GM19455 (cell line): Measurements from ENCODE around the gene PPP3CA.
A peak's percentile ranks its signal among the peaks of the same experiment; 100 is the strongest.

Experiments
- ATAC-seq: cut with Tn5 transposase; IDR thresholded peaks from one replicate; pipeline ENCODE4 v1.9.1; 2021; ENCODE audit not compliant: unreplicated experiment

The PPP3CA gene

GRCh38 chr4:101289306-101289705, 58.0 kb downstream of the PPP3CA start:
- no peak for ATAC-seq

- ATAC-seq: no peak
These were observed 58.8 kb downstream of the PPP3CA start for GRCh38 chr4:101288365-101289145.

GRCh38 chr4:101287324-101287723, 60.0 kb downstream of the PPP3CA start:
- no peak for ATAC-seq

GRCh38 chr4:101286663-101287062, 60.7 kb downstream of the PPP3CA start:
- no peak for ATAC-seq

- ATAC-seq: no peak
These were observed 61.3 kb downstream of the PPP3CA start for GRCh38 chr4:101285985-101286384.

DNA sequence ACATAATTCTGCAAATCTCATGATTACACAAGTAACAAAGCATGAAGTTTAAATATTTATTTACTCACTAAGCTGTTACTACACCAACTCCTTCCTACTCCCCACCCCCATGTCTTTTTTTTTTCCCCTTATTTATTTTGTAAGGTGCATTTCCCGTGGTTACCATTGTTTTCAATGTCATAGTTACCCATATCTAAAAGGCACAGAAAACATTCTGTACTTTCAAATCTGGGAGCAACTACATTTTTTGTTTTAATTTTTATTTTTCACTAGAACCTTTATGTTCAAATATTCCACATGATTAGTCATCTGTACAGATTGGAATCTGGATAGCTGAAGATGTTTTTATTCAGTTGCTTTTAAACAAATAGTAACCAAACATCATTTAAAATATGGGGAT, 62.8 kb downstream of the PPP3CA start:
- no peak for ATAC-seq

- no peak for ATAC-seq
These were observed 63.9 kb downstream of the PPP3CA start for GRCh38 chr4:101283434-101283833.

- no peak for ATAC-seq
These were observed 65.1 kb downstream of the PPP3CA start for GRCh38 chr4:101282076-101282844.

DNA sequence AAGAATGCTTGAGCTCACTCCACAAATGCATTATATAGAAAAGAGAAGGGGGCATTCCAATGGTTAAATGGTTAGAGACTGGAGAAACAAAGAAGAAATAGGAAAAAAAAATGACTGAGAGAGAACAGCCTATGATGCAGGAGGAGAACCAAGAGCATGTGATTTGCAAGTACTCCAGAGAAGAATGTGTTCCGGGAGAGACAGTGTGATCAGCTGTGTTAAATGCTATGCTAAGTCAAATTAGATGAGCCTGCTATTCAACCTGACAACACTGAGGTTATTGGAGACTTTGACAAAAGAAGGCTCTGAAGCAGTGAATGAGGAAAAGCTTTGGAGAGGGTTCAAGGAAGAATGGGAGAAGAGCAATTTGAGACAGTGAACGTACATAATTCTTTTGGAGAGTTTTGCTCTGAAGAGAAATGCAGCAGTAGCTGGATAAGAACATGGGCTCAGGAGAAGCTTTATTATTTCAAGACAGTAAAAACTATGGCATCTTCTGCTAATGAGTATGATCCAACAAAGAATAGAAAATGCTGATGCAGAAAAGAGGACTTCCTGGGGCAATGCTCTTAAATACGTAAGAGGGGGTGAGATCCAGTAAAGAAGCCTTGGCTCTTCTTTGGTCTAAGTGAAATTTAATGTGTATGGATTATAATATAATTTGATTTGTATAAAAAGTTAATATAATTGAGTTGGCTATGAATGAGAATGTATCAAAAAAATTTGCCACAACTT, 66.3 kb downstream of the PPP3CA start:
- no peak for ATAC-seq

DNA sequence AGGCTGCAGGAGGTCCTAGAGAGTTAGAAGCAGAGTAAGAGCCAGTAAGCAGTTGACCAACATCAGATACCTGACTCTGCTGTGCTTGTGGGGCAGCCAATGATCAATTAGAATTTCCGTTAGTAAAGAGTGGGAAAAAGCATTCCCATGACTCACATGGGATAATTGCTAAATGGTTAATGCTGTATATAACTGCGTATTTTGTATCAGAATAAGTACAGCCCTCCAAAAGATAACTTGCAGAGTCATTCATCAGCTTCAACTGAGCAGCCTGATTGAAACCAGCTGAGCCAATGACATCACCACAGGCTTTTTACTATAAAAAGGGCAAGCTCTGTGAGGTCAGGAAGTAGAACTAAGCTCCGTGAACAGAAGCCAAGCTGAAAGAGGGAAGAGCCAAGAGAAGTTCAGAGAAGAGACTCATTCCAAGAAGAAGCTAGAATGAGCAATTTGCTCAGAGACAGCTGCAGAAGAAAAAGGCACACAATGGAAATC, 67.9 kb downstream of the PPP3CA start:
- peak; percentile 72 for ATAC-seq

DNA sequence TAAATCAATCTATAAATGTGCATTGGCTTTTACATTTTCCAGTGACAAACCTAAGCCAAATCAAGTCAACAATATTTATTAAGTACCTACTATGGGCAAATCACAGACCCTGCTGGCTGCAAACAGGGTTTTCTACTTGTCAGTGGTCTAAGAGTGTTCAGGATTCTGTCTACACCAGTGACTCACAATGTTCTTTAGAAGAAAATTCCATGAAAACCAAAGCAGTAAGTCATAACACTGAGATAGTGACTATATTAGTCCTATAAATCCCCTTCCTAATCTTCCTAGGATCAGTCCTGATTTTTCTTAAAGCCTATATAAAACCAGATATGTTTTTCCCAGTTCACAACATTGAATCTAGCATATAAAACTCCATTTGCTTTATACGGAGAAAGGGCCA, 69.7 kb downstream of the PPP3CA start:
- ATAC-seq: no peak

GRCh38 chr4:101276661-101277060, 70.7 kb downstream of the PPP3CA start:
- ATAC-seq: no peak

GRCh38 chr4:101274888-101275752, 72.2 kb downstream of the PPP3CA start:
- ATAC-seq: no peak

DNA sequence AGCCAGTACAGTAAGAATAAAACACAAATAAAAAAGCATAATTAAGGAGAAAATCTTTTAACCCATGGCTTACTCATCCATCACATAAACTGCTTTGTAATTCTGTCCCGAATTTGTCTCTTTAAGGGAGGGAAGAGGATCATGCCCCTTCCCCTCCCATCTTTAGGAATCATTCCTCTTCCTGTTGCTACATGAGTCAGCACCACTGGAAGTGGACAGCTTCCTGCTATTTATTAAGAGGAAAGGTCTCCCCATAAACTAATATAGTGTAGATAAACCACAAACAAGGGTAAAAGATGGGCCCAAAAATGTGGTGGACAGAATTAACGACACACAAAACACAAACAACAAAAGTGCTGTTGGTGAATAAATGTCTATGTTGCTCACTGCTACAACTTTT, 75.8 kb downstream of the PPP3CA start:
- ATAC-seq: no peak

- ATAC-seq: no peak
These were observed 77.6 kb downstream of the PPP3CA start for GRCh38 chr4:101269682-101270081.

DNA sequence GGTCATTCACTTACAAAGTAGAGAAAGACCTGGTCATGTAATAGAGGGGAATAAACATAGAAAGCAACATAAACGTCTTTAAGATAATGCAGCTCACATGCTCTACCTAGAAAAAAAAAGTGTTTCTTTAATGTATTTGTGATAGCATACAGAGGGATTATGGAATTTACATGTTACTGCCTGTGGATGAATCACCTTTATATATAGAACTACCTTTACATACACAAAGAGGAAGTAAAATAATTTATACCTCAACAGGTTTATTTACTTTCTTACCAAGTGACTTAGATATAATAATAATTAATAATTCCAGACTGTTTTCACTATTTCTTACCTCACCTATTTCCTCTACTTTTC, 81.5 kb downstream of the PPP3CA start:
- no peak for ATAC-seq

DNA sequence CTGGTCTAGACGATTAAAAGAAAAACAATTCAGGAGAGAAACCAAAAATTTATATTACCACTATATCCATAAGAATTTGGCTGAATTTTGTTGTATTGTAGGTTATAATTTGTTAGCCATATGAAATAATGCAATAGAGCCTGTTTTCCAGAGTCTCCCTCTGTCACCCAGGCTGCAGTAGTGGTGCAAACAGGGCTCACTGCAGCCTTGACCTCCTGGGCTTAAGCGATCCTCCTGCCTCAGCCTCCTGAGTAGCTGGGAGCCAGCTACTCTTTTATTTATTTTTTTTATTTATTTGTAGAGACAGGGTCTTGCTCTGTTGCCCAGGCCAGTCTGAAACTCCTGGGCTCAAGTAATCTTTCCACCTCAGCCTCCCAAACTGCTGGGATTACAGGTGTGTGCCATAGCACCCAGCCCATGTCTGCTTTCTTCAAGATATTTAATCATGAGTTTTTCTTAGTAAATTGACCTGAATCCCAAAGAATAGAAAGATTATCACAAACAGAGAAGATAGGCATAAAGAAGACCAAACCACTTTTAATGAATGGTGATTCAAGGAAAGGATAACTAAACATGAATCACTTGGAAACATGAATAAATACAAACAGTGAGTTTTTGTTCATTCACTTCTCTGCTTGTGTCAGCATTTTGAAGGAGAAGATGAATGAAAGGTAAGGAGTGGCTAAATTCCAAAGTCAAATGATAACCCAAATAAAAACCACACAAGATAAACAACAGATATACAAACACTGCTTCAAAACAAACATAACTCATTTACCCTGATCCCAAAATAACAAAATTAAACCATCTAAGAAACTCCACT, 82.1 kb downstream of the PPP3CA start:
- no peak for ATAC-seq

- ATAC-seq: no peak
These were observed 82.8 kb downstream of the PPP3CA start for GRCh38 chr4:101264512-101264911.

GRCh38 chr4:101262683-101263082, 84.6 kb downstream of the PPP3CA start:
- ATAC-seq: no peak

DNA sequence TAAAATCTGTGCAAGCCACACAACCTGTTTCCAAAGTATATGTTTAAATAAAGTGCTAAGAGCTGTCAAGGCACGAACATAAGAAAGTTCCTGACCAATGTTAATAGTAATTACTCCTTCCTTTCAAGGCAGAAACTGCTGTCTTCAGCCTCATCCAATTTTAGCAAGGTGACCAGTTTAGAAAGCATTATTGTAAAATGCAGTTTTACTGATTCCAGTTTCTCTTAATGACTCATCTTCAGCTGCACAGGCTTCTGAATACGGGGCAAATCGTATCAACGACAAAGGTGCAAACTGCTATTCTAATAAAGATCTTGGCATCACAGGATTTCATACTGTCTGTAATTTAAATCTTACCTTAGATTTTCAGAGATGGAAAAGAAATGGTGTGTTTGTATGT, 87.5 kb downstream of the PPP3CA start:
- ATAC-seq: peak; percentile 97
